ENCODE data around the gene METTL8.
"Not testable (repeated sequence)": the region's sequence is repeated elsewhere in the genome, so short reads cannot be mapped to it uniquely, and the experiment has no call there.

METTL8 gene

GRCh38 chr2:171422710-171423495 lies 10.9 kb downstream of the METTL8 start:
- not testable (repeated sequence) for DNase-seq

GRCh38 chr2:171420728-171421563 lies 12.8 kb downstream of the METTL8 start:
- no peak for DNase-seq

- DNase-seq, result no peak
Observed at GRCh38 chr2:171419333-171419732, 14.5 kb downstream of the METTL8 start.

- DNase-seq, result peak; percentile 98
Observed at GRCh38 chr2:171416009-171416926, 17.5 kb downstream of the METTL8 start.

- not testable (repeated sequence) for DNase-seq
Observed at GRCh38 chr2:171414645-171415044, 19.1 kb downstream of the METTL8 start.

- DNase-seq, result peak; percentile 50
Observed at GRCh38 chr2:171412571-171413175, 21.1 kb downstream of the METTL8 start.

GRCh38 chr2:171411791-171412483 lies 21.9 kb downstream of the METTL8 start:
- peak; percentile 69 for DNase-seq

GRCh38 chr2:171411214-171411613 lies 22.6 kb downstream of the METTL8 start:
- no peak for DNase-seq

GRCh38 chr2:171410624-171411023 lies 23.2 kb downstream of the METTL8 start:
- DNase-seq, result no peak

GRCh38 chr2:171410101-171410500 lies 23.7 kb downstream of the METTL8 start:
- peak; percentile 47 for DNase-seq

GRCh38 chr2:171409436-171409971 lies 24.3 kb downstream of the METTL8 start:
- no peak for DNase-seq

- DNase-seq, result no peak
Observed at GRCh38 chr2:171407676-171408044, 26.1 kb downstream of the METTL8 start.

- DNase-seq, result no peak
Observed at GRCh38 chr2:171407030-171407675, 26.6 kb downstream of the METTL8 start.

- DNase-seq, result no peak
Observed at GRCh38 chr2:171406044-171406443, 27.7 kb downstream of the METTL8 start.

GRCh38 chr2:171405546-171405945 lies 28.2 kb downstream of the METTL8 start:
- DNase-seq, result no peak

- no peak for DNase-seq
Observed at GRCh38 chr2:171404719-171405118, 29.1 kb downstream of the METTL8 start.

- peak; percentile 82 for DNase-seq
Observed at GRCh38 chr2:171404261-171404660, 29.5 kb downstream of the METTL8 start.

GRCh38 chr2:171402906-171403580 lies 30.7 kb downstream of the METTL8 start:
- DNase-seq, result peak; percentile 34

- DNase-seq, result no peak
Observed at GRCh38 chr2:171401947-171402346, 31.8 kb downstream of the METTL8 start.

GRCh38 chr2:171400395-171400794 lies 33.4 kb downstream of the METTL8 start:
- DNase-seq, result no peak

Measured in HCEC 1CT (cell line).